ENCODE measurements around the gene GPATCH8.

DNA sequence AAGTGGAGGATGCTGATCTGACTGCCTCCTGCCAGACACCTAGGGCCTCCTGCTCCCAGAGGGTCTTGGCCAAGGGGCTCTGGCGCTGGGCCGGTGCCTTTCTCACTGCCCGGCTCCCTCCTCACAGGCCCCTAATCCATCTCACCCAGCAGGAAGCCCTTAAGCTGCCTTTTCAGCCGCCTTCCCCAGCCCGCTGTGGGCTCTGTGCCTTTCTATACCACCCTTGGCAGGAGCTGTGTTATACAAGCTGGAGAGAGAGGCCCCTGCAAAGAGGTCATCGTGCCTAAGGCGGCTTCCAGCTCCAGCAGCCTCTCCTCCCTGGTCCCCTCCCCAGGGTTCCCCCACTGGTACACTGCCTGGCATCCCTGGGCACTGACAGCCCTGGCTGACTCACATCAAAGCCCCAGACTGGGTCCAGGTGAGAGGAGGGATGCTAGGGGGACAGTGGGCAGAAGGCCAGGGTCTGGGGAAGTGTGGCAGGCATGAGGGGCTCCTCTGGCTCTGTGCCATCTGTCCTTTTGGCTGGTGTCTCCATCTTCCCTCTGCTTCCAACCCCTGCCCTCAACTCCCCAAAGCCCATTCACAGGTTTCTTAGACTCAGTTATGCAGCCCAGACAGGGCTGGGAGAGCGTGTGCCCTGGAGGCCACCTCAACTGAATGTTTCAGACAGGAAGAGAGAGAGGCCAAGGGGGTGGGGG lies 38.8 kb upstream of the GPATCH8 start:
- TF ChIP-seq PATZ1 (CRISPR knock-in tag; IDR thresholded peaks at IDR 0.05; ENCODE audit: borderline replicate concordance) (no peak), CSDC2 (CRISPR knock-in tag; IDR thresholded peaks at IDR 0.05) (no peak), SNAI2 (CRISPR knock-in tag; IDR thresholded peaks at IDR 0.05) (no peak), ZFP3 (CRISPR knock-in tag; IDR thresholded peaks at IDR 0.05) (no peak), GLIS3 (CRISPR knock-in tag; IDR thresholded peaks at IDR 0.05) (no peak)
- TF ChIP-seq, protein P1, sequence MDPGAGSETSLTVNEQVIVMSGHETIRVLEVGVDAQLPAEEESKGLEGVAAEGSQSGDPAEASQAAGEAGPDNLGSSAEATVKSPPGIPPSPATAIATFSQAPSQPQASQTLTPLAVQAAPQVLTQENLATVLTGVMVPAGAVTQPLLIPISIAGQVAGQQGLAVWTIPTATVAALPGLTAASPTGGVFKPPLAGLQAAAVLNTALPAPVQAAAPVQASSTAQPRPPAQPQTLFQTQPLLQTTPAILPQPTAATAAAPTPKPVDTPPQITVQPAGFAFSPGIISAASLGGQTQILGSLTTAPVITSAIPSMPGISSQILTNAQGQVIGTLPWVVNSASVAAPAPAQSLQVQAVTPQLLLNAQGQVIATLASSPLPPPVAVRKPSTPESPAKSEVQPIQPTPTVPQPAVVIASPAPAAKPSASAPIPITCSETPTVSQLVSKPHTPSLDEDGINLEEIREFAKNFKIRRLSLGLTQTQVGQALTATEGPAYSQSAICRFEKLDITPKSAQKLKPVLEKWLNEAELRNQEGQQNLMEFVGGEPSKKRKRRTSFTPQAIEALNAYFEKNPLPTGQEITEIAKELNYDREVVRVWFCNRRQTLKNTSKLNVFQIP (CRISPR knock-in tag; IDR thresholded peaks at IDR 0.05; ENCODE audit: borderline replicate concordance, low read depth), result no peak
- TF ChIP-seq, protein P2, sequence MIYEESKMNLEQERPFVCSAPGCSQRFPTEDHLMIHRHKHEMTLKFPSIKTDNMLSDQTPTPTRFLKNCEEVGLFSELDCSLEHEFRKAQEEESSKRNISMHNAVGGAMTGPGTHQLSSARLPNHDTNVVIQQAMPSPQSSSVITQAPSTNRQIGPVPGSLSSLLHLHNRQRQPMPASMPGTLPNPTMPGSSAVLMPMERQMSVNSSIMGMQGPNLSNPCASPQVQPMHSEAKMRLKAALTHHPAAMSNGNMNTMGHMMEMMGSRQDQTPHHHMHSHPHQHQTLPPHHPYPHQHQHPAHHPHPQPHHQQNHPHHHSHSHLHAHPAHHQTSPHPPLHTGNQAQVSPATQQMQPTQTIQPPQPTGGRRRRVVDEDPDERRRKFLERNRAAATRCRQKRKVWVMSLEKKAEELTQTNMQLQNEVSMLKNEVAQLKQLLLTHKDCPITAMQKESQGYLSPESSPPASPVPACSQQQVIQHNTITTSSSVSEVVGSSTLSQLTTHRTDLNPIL (CRISPR knock-in tag; IDR thresholded peaks at IDR 0.05; ENCODE audit: low read depth), result no peak

Data from SK-N-SH treated with all-trans-retinoic acid at 6 μM for 48 hours (cell line).